GM19324 (cell line): ENCODE data around the gene KCNJ4.

Experiments used
- ATAC-seq: cut with Tn5 transposase; IDR thresholded peaks from one replicate; pipeline ENCODE4 v1.9.1; 2021; ENCODE audit warnings: mild to moderate bottlenecking, moderate library complexity; ENCODE audit not compliant: unreplicated experiment, low FRiP score

Gene KCNJ4

DNA sequence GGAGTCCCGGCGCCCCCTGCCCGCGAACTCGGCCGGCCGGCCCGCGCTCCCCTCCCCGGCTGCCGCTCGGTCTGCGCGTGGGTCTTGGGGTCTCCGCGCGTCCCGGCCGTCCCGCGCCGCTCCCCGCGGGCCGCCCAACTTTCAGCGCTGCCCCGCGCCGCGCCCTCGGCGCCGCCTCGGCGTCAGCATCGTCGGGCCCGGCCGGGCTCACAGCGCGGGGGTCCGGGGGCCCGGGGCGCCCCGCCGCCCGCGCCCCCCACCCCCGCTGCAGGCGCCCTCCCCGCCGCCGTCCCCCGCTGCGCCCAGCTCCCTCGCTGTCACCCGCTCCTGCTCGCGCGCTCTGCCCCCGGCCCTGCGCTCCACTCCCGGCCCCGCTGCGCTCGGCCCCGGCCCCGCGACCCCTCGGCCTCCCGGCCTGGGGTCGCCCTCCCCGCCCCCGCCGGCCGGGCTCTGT is at the start of gene KCNJ4:
KCNJ4 (minus strand) TSS at position 124 of the 454 bp plus-strand sequence. CDS start 27,067 bp downstream, outside the sequence.
- ATAC-seq: no peak

GRCh38 chr22:38503021-38503420 is 48.0 kb upstream of the KCNJ4 start:
- no peak for ATAC-seq

DNA sequence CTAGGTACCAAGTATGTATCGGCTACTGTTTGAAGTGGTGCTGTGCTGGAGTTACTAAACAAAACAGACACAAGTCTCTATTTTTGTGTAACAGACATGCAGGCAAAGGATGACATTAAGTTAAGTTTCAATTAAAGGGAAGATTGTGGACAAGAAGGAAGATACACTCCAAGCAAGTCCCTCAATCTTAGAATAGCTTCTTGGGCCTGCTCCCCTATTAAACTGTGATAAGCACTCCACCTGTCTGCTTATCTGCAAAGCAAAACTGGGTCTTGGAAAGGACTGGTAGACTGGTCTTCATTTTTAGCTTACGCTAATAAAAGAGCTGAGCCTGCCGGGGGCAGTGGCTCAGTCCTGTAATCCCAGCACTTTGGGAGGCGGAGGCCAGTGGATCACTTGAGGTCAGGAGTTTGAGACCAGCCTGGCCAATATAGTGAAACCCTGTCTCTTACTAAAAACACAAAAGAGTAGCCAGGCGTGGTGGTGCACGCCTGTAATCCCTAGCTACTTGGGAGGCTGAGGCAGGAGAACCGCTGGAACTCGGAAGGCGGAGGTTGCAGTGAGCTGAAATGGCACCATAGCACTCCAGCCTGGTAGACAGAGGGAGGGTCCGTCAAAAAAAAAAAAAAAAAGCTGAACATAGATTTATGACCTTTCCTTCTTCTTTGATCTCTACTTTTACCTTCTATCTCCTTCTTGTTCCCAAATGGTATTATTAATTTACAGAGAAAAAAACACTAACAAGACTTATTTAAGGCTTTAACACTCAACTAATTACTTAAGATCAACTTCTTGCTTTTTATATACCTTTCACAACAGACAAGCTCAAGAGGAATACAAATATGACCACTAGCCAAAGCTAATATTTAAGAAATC is 47.0 kb upstream of the KCNJ4 start:
- no peak for ATAC-seq

DNA sequence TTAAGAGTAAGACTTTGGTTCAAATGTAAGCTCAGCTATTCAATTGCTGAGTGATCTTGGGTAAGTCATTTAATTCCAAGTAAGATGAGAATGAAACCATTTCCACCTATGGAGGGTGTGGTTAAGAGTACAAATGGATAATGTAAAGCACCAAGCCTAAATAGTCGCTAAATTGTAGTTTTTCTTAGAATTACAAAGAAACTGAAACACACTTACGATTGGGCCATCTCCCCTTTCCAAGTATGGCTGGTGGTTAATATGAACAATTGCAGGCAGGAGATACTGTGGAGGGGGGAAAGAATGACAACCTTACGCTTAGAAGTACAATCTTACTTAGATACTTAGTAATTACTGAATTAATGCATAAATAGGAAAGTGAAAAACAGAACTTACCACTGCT is 42.9 kb upstream of the KCNJ4 start:
- ATAC-seq: no peak

GRCh38 chr22:38494939-38495338 is 39.9 kb upstream of the KCNJ4 start:
- no peak for ATAC-seq

DNA sequence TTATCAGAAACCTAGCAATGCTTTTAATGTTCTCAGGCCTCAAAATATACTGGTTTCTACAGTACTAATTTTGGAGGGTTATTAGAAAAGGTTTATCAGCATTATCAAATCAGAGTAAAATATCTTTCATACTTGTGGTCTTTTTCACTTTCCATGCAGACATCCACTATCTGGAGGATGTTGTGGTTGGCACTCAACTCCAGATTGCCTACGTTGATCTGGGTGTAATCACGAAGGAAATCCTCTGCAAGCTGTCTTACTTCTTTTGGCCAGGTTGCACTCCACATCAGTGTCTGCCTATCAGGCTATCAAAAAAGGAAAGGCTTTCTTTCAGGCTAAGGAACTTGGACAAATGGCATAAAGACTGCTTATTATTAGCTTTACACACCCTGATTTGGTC is 39.5 kb upstream of the KCNJ4 start:
- ATAC-seq: no peak

GRCh38 chr22:38491707-38492348 is 36.8 kb upstream of the KCNJ4 start:
- ATAC-seq: no peak

- ATAC-seq: no peak
These were observed 35.9 kb upstream of the KCNJ4 start for GRCh38 chr22:38490915-38491314.

DNA sequence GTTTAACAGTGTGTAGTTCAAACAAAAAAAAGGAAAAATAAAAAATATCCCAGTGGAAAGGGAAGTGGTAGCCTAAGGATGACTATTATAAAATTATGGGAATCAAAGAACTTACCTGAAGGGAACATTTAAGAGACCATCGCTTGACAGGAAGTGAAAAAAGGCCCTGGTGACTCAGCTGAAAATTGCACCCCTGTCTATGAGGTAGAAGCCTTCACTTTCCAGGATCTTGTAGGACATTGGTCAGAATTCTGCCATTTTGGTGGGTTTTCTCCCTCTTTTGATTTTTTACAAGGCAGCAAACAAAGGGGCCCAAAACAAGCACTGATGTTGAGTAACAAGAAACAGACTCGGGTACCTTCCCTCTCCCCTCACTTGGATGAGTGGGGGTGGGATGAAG is 35.5 kb upstream of the KCNJ4 start:
- ATAC-seq: no peak

DNA sequence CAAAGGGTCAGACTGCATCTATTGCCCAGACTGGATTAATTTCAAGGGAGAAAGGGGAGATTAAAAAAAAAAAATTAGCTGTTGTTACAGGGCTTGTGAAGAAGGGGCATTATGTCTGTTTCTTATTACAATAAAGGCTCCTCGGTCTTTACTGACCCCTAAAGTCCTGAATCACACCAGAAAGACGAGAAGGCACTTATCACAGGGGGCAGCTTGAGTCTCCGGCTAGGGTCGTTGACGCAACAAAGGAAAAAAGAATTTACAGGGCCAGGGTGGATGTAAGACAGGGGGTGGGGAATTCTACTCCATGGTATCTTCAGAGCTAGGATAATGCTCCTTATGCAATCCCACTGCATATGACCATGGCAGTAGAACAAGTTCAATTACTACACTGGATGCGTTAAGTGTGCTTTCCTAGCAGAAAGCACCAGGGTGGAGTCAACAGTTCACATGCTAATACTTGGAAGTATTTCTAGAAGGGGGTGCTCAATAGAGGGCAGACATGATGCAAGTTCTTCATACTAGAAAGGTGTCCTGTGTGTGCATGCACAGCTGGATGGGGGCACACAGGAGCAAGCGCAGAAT is 34.7 kb upstream of the KCNJ4 start:
- no peak for ATAC-seq

- no peak for ATAC-seq
These were observed 34.1 kb upstream of the KCNJ4 start for GRCh38 chr22:38489142-38489541.

DNA sequence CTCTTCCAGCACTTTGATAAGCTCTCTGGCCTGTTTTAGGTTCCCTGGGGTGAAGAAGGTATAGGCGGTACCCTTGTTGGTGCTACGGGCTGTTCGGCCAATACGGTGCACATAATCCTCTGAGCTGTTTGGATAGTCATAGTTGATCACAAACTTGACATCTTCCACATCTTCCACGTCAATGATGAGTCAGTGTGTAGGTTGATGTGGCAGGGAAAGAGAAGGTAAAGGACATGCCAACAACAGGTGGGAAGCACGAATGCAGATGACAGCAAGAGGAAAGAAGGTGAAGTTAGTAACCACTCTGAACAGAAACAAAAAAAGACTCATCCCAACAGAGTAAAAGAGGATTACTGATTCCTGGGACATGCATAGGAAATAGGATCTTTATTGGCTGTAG is 32.9 kb upstream of the KCNJ4 start:
- no peak for ATAC-seq

GRCh38 chr22:38485783-38486182 is 30.8 kb upstream of the KCNJ4 start:
- no peak for ATAC-seq

- ATAC-seq: no peak
These were observed 29.2 kb upstream of the KCNJ4 start for GRCh38 chr22:38484244-38484643.

DNA sequence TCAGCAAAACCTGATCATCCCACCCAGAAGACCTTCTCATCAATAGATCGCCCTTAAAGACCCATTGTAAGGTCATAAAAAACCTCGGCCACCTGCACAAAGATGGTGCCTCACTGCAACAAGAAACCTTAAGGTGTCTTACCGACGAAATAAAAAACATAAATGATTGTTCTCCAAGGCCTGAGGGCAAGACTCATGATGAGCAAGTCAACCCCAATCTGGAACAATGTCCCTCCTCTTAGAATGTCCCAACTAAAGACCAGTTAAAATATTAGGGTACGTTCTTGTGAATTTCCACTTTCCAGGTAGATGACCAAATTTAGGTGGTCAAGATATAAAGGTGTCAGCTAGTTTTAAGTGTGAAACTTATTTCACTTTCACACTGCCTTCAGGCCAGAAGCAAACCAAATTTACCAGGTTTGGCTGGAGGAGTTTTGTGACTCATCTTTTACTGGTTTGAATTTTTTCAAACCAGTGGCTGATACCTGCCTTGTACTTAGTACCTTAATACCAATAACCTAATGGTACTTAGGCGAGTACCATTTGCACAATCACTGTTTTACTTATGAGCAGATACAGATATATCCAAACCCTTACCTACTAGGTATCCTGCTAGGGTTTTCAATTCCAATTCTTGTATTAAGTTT is 27.8 kb upstream of the KCNJ4 start:
- no peak for ATAC-seq

- no peak for ATAC-seq
These were observed 26.9 kb upstream of the KCNJ4 start for GRCh38 chr22:38481871-38482332.

- no peak for ATAC-seq
These were observed 26.3 kb upstream of the KCNJ4 start for GRCh38 chr22:38481162-38481870.

DNA sequence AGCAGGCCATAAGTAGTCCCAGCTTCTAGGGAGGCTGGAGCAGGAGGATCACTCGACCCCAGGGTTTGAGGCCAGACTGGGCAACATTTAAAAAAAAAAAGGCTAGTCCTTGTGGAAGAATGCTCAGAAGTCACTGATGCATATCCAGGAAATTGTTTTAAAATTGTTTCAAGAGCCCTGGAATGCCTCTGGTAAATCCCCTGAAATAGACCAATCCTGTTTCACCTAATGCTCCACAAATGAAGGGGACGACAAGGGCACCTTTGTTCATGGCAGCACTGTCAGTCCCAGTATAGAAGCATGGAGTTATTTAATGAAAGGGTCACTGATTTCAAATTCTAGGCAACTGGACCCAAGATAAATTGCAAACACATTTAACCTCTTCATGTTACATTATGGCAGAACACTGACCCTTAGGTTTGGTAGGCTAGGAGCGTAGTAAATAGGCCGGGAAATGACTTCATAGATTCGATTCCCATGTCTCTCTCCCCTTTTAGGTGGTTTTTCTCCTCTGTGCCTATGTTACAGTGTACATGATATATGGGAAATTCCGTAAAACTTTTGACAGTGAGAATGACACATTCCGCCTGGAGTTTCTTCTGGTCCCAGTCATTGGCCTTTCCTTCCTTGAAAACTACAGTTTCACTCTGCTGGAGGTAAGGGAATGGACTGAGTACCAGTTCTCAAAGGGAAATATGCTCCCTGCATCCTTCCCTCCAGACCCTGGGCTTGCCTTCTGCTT is 24.3 kb upstream of the KCNJ4 start:
- ATAC-seq: no peak

GRCh38 chr22:38477585-38477984 is 22.6 kb upstream of the KCNJ4 start:
- no peak for ATAC-seq
